Parathyroid adenoma (tissue), 2 donors: Measurements from ENCODE around the gene MINPP1.

Experiments used
- H2AFZ ChIP-seq: fragments of 300-600 bp; sonication (generic); one replicate; pipeline ENCODE4 v1.7.0; 2017; ENCODE audit warnings: antibody characterized with exemption, mild to moderate bottlenecking
- H3K27ac ChIP-seq: fragments of 300-600 bp; sonication (generic); one replicate; pipeline ENCODE4 v1.7.0; 2017
- H3K27me3 ChIP-seq: fragments of 300-600 bp; sonication (generic); one replicate; pipeline ENCODE4 v1.7.0; 2017; ENCODE audit warnings: low read length; ENCODE audit not compliant: control insufficient read depth, insufficient read depth
- H3K36me3 ChIP-seq: fragments of 300-600 bp; sonication (generic); one replicate; pipeline ENCODE4 v1.7.0; 2017; ENCODE audit warnings: low read length; ENCODE audit not compliant: control insufficient read depth, insufficient read depth
- H3K4me1 ChIP-seq: fragments of 300-600 bp; sonication (generic); one replicate; pipeline ENCODE4 v1.7.0; 2017; ENCODE audit warnings: control low read depth
- H3K4me2 ChIP-seq: fragments of 300-600 bp; sonication (generic); one replicate; pipeline ENCODE4 v1.7.0; 2017; ENCODE audit warnings: low read length
- H3K4me3 ChIP-seq: fragments of 300-600 bp; sonication (generic); one replicate; pipeline ENCODE4 v1.7.0; 2017; ENCODE audit warnings: low read depth, low read length
- H3K79me2 ChIP-seq: fragments of 300-600 bp; sonication (generic); one replicate; pipeline ENCODE4 v1.7.0; 2017; ENCODE audit warnings: control low read depth
- H3K9ac ChIP-seq: fragments of 300-600 bp; sonication (generic); one replicate; pipeline ENCODE4 v1.7.0; 2017; ENCODE audit warnings: mild to moderate bottlenecking
- H3K9me3 ChIP-seq: fragments of 300-600 bp; sonication (generic); one replicate; pipeline ENCODE4 v1.7.0; 2017; ENCODE audit warnings: low read length; ENCODE audit not compliant: control insufficient read depth
- TF ChIP-seq, protein P1 (sequence below): fragments of 300-600 bp; sonication (generic); IDR thresholded peaks from one replicate; pipeline ENCODE4 v1.7.0; 2017; ENCODE audit warnings: antibody characterized with exemption, mild to moderate bottlenecking
- donor health status: primary hyperparathyroidism.

Gene MINPP1

GRCh38 chr10:87544721-87545120, 40.0 kb downstream of the MINPP1 start:
- no peak overlapping the region for H2AFZ ChIP-seq
- no peaks in the 10 kb centered on the region for H3K27me3 ChIP-seq
- H3K4me2 ChIP-seq = no peak overlapping the region
- TF ChIP-seq, protein P1, sequence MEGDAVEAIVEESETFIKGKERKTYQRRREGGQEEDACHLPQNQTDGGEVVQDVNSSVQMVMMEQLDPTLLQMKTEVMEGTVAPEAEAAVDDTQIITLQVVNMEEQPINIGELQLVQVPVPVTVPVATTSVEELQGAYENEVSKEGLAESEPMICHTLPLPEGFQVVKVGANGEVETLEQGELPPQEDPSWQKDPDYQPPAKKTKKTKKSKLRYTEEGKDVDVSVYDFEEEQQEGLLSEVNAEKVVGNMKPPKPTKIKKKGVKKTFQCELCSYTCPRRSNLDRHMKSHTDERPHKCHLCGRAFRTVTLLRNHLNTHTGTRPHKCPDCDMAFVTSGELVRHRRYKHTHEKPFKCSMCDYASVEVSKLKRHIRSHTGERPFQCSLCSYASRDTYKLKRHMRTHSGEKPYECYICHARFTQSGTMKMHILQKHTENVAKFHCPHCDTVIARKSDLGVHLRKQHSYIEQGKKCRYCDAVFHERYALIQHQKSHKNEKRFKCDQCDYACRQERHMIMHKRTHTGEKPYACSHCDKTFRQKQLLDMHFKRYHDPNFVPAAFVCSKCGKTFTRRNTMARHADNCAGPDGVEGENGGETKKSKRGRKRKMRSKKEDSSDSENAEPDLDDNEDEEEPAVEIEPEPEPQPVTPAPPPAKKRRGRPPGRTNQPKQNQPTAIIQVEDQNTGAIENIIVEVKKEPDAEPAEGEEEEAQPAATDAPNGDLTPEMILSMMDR = no peak
- no peak overlapping the region for H3K9ac ChIP-seq
- no peaks in the 10 kb centered on the region for H3K4me1 ChIP-seq
- no peak overlapping the region for H3K27ac ChIP-seq
- no peaks in the 10 kb centered on the region for H3K36me3 ChIP-seq
- H3K9me3 ChIP-seq = no peaks in the 10 kb centered on the region
- peaks cover 11% of the 10 kb centered on the region for H3K79me2 ChIP-seq
- no peak overlapping the region for H3K4me3 ChIP-seq

- Histone ChIP-seq H3K4me3 (no peak overlapping the region), H2AFZ (no peak overlapping the region), H3K27ac (no peak overlapping the region), H3K9me3 (no peaks in the 10 kb centered on the region), H3K4me2 (no peak overlapping the region), H3K4me1 (peaks cover 5% of the 10 kb centered on the region), H3K79me2 (peaks cover 11% of the 10 kb centered on the region), H3K9ac (no peak overlapping the region), H3K36me3 (no peaks in the 10 kb centered on the region), H3K27me3 (no peaks in the 10 kb centered on the region)
- TF ChIP-seq, protein P1 = no peak
These were observed 41.1 kb downstream of the MINPP1 start for GRCh38 chr10:87545783-87546182.

DNA sequence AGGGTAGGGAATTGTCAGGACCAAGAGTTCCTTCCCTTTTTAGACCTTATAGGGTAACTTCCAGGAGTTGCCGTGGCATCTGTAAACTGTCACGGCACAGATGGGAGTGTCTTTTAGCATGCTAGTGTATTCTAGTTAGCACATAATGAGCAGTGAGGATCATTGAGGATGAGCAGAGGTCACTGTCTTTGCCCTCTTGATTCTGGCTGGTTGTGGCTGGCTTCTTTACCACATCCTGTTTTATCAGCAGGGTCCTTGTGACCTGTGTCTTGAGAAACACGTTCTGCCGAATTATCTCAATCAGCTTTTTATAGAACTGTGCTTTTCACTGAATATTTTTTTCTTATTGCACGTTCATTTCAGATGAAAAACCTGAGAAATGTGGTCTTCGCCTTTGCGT, 41.5 kb downstream of the MINPP1 start:
- Histone ChIP-seq H3K27me3 (no peaks in the 10 kb centered on the region), H3K4me3 (no peak overlapping the region), H3K27ac (no peak overlapping the region), H3K4me1 (peaks cover 8% of the 10 kb centered on the region), H3K36me3 (no peaks in the 10 kb centered on the region), H3K79me2 (peaks cover 11% of the 10 kb centered on the region), H2AFZ (no peak overlapping the region), H3K4me2 (no peak overlapping the region), H3K9ac (no peak overlapping the region), H3K9me3 (no peaks in the 10 kb centered on the region)
- TF ChIP-seq, protein P1 = no peak

DNA sequence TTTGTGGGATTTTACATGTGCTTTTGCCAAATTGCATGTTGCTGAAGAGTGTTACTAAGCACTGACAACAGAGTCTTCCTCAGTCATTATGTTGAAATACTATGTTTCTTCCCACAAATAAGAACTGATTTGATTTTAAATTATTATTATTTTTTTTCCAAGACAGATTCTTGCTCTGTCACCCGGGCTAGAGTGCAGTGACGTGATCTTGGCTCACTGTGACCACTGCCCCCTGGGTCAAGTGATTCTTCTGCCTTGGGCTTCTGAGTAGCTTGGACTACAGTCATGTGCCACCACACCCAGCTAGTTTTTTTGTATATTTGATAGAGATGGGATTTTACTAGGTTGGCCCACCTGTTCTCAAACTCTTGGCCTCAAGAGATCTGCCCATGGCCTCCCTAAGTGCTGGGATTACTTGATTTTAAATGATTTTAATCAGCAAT, 42.3 kb downstream of the MINPP1 start:
- H3K79me2 ChIP-seq = peaks cover 8% of the 10 kb centered on the region
- TF ChIP-seq, protein P1 = no peak
- H3K4me2 ChIP-seq = no peak overlapping the region
- no peaks in the 10 kb centered on the region for H3K9me3 ChIP-seq
- H3K36me3 ChIP-seq = no peaks in the 10 kb centered on the region
- no peak overlapping the region for H2AFZ ChIP-seq
- H3K4me3 ChIP-seq = no peak overlapping the region
- H3K27me3 ChIP-seq = no peaks in the 10 kb centered on the region
- H3K4me1 ChIP-seq = peaks cover 8% of the 10 kb centered on the region
- no peak overlapping the region for H3K27ac ChIP-seq
- no peak overlapping the region for H3K9ac ChIP-seq

- Histone ChIP-seq H3K9ac (no peak overlapping the region), H3K4me1 (peaks cover 8% of the 10 kb centered on the region), H3K4me3 (no peak overlapping the region), H2AFZ (no peak overlapping the region), H3K27me3 (no peaks in the 10 kb centered on the region), H3K79me2 (peaks cover 3% of the 10 kb centered on the region), H3K9me3 (no peaks in the 10 kb centered on the region), H3K36me3 (no peaks in the 10 kb centered on the region), H3K27ac (no peak overlapping the region), H3K4me2 (no peak overlapping the region)
- TF ChIP-seq, protein P1 = no peak
These were observed 43.1 kb downstream of the MINPP1 start for GRCh38 chr10:87547734-87548311.
